ENCODE data around the gene RTCA.
"Not testable (repeated sequence)": the region's sequence is repeated elsewhere in the genome, so short reads cannot be mapped to it uniquely, and the experiment has no call there.

RTCA gene

GRCh38 chr1:100250264-100250663 is 15.8 kb upstream of the RTCA start:
- no peak for DNase-seq
- H3K4me3 ChIP-seq (ENCODE audit: low read depth, low read length), result peak overlapping the region; percentile 99

GRCh38 chr1:100250807-100251206 is 15.2 kb upstream of the RTCA start:
- H3K36me3 ChIP-seq, result no peaks in the 10 kb centered on the region
- H3K4me1 ChIP-seq, result no peaks in the 10 kb centered on the region
- H3K9me3 ChIP-seq, result no peaks in the 10 kb centered on the region
- H3K27me3 ChIP-seq, result no peaks in the 10 kb centered on the region
- TF ChIP-seq CTCF (IDR thresholded peaks at IDR 0.05; ENCODE audit: low read depth, low read length), result no peak
- no peak overlapping the region for H3K4me3 ChIP-seq (ENCODE audit: low read depth, low read length)
- no peak for DNase-seq

More at GRCh38 chr1:100250264-100250663, 15.8 kb upstream of the RTCA start:
- TF ChIP-seq CTCF (IDR thresholded peaks at IDR 0.05; ENCODE audit: low read depth, low read length), result no peak
- Histone ChIP-seq H3K27me3 (no peaks in the 10 kb centered on the region), H3K4me1 (no peaks in the 10 kb centered on the region), H3K9me3 (no peaks in the 10 kb centered on the region), H3K36me3 (no peaks in the 10 kb centered on the region)

- no peak for DNase-seq
- no peaks in the 10 kb centered on the region for H3K9me3 ChIP-seq
- no peaks in the 10 kb centered on the region for H3K36me3 ChIP-seq
- no peak overlapping the region for H3K4me3 ChIP-seq (ENCODE audit: low read depth, low read length)
- no peak for TF ChIP-seq CTCF (IDR thresholded peaks at IDR 0.05; ENCODE audit: low read depth, low read length)
- no peaks in the 10 kb centered on the region for H3K4me1 ChIP-seq
- no peaks in the 10 kb centered on the region for H3K27me3 ChIP-seq
Measured at GRCh38 chr1:100252901-100253300, 13.1 kb upstream of the RTCA start.

GRCh38 chr1:100253552-100253951 is 12.5 kb upstream of the RTCA start:
- Histone ChIP-seq H3K4me3 (ENCODE audit: low read depth, low read length) (no peak overlapping the region), H3K27me3 (no peaks in the 10 kb centered on the region), H3K36me3 (no peaks in the 10 kb centered on the region), H3K9me3 (no peaks in the 10 kb centered on the region), H3K4me1 (no peaks in the 10 kb centered on the region)
- DNase-seq, result no peak
- TF ChIP-seq CTCF (IDR thresholded peaks at IDR 0.05; ENCODE audit: low read depth, low read length), result no peak

GRCh38 chr1:100256273-100256672 is 9.7 kb upstream of the RTCA start:
- not testable (repeated sequence) for H3K4me1 ChIP-seq; H3K36me3 ChIP-seq; H3K9me3 ChIP-seq; H3K27me3 ChIP-seq; H3K4me3 ChIP-seq (ENCODE audit: low read depth, low read length); DNase-seq

GRCh38 chr1:100258427-100258826 is 7.6 kb upstream of the RTCA start:
- H3K27me3 ChIP-seq; H3K4me3 ChIP-seq (ENCODE audit: low read depth, low read length); DNase-seq; H3K36me3 ChIP-seq; H3K9me3 ChIP-seq; H3K4me1 ChIP-seq: not testable (repeated sequence)

GRCh38 chr1:100261686-100262085 is 4.3 kb upstream of the RTCA start:
- DNase-seq, result no peak
- no peaks in the 10 kb centered on the region; the same call in 1 of the 2 replicates for H3K36me3 ChIP-seq
- H3K9me3 ChIP-seq, result no peaks in the 10 kb centered on the region
- no peaks in the 10 kb centered on the region for H3K27me3 ChIP-seq
- H3K4me1 ChIP-seq, result no peaks in the 10 kb centered on the region
- no peak overlapping the region for H3K4me3 ChIP-seq (ENCODE audit: low read depth, low read length)
- TF ChIP-seq CTCF (IDR thresholded peaks at IDR 0.05; ENCODE audit: low read depth, low read length), result no peak

- H3K27me3 ChIP-seq; DNase-seq; H3K9me3 ChIP-seq; H3K4me1 ChIP-seq; H3K4me3 ChIP-seq (ENCODE audit: low read depth, low read length): not testable (repeated sequence)
- H3K36me3 ChIP-seq, result peaks cover 17% of the 10 kb centered on the region
Measured at GRCh38 chr1:100264081-100264480, 1.9 kb upstream of the RTCA start.

All from BE2C (cell line).